Skeletal muscle satellite cell (primary cell): ENCODE measurements around the gene DNAH7.
A peak's percentile ranks its signal among the peaks of the same experiment; 100 is the strongest.
"Not testable (repeated sequence)": the region's sequence is repeated elsewhere in the genome, so short reads cannot be mapped to it uniquely, and the experiment has no call there.

Experiments
- H3K27me3 ChIP-seq: 2 replicates; pipeline ENCODE4 v1.7.0; 2013; ENCODE audit warnings: low read length; ENCODE audit not compliant: control insufficient read depth, insufficient read depth
- H3K36me3 ChIP-seq: 2 replicates; pipeline ENCODE4 v1.7.0; 2013; ENCODE audit warnings: mild to moderate bottlenecking, control low read depth, low read length; ENCODE audit not compliant: insufficient read depth
- H3K4me1 ChIP-seq: 2 replicates; pipeline ENCODE4 v1.7.0; 2013; ENCODE audit warnings: low read length; ENCODE audit not compliant: control insufficient read depth, insufficient read depth
- H3K4me2 ChIP-seq: 2 replicates; pipeline ENCODE4 v1.7.0; 2013; ENCODE audit warnings: mild to moderate bottlenecking, low read length
- H3K4me3 ChIP-seq: 2 replicates; pipeline ENCODE4 v1.7.0; 2013; ENCODE audit warnings: low read length
- H3K9ac ChIP-seq: 2 replicates; pipeline ENCODE4 v1.7.0; 2013; ENCODE audit warnings: mild to moderate bottlenecking, low read depth, low read length, moderate library complexity
- H3K9me3 ChIP-seq: replicated peaks from 2 replicates; pipeline ENCODE4 v1.7.0; 2013; ENCODE audit warnings: mild to moderate bottlenecking, control low read depth, low read length

Gene DNAH7

DNA sequence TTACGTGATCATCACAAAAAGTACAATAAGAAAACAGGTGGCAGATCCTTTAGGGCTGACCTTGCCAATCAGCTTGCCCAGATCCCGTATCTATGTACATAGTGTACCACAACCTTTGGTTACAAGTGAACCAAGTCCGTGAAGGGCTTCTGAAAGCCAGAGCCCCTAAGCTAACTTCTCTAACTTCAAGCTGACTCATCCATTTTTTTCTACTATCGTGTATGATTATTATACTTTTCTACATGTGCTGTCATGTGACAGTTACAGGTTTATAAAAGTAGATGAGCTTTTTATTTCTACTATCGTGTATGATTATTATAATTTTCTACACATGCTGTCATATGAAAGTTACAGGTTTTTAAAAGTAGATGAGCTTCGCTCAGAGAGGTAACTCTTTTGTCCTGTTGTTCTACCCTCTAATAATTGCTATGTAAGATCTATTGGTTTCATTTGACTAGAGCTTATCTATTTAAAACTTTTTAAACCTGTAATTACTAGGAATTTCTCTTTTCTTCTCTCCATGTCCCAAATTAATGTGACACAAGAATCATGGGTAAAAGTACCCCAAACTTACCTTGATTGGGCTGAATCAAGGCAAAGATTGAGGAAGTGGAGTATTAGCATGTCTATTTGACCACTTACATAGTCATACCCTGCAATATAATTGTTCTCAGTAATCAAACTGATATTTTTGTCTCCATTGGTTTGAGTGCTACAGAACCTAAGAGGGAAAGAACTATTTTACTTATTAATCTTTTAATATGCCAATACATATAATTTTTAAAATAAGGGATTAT is 29.4 kb upstream of the DNAH7 start:
- no peaks in the 10 kb centered on the region for H3K4me1 ChIP-seq
- H3K4me2 ChIP-seq: no peak overlapping the region
- H3K9ac ChIP-seq: no peak overlapping the region
- H3K27me3 ChIP-seq: no peaks in the 10 kb centered on the region
- no peaks in the 10 kb centered on the region for H3K36me3 ChIP-seq
- H3K4me3 ChIP-seq: no peak overlapping the region
- no peaks in the 10 kb centered on the region for H3K9me3 ChIP-seq

DNA sequence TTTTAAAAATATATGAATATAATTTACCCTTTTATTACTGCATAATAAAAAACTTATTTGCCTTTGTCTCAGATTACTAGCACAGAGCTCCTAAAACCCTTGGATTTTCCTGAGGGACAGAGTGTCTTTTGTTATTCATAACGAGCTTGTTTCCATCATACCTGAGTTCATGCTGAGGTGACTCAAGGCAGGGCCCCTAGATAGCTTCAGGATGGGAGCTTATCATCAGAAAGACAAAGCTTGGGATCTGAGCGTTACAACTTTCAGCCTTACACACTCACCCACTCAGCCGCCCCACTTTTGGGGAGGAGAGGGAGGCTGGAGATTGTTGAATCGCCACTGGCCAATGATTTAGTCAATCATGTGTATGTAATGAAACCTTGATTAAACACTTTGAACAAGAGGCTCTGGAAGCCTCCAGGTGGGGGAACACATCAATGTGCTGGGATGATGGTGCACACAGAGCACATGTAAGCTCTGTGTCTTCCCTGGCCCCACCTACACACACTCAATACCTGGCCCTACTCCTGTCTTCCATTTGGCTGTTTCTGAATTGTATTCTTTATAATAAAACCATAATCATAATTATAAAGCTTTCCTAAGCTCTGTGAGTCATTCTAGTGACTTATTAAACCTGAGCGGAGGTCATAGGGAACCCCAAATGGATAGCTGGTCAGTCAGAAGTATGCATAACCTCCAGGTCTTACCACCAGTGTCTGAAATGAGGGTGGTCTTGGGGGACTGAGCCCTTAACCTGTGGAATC is 28.5 kb upstream of the DNAH7 start:
- Histone ChIP-seq H3K36me3 (no peaks in the 10 kb centered on the region), H3K4me1 (no peaks in the 10 kb centered on the region), H3K27me3 (no peaks in the 10 kb centered on the region)

DNA sequence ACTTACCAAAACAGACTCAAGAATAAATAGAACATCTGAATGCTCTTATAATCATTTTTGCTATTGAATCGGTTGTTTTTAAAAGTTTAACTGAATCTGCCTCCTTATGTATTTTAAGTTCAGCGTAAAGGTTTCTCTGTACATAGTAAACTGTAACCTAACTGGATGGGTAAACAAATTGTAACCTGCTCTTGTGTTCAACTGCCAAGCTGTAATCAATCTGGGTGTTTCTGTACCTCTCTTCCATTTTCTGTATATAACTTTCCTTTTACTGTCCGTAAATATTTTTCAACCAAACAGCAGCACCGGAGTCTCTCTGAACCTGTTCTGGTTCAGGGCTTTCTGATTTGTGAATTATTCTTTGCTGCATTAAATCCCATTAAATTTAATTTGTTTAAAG is 27.6 kb upstream of the DNAH7 start:
- no peaks in the 10 kb centered on the region for H3K27me3 ChIP-seq
- no peak overlapping the region for H3K9ac ChIP-seq
- no peaks in the 10 kb centered on the region for H3K4me1 ChIP-seq
- H3K4me3 ChIP-seq: no peak overlapping the region
- H3K9me3 ChIP-seq: no peaks in the 10 kb centered on the region
- no peaks in the 10 kb centered on the region for H3K36me3 ChIP-seq
- H3K4me2 ChIP-seq: no peak overlapping the region

More for the DNA sequence above, 28.5 kb upstream of the DNAH7 start:
- no peak overlapping the region for H3K4me2 ChIP-seq
- H3K4me3 ChIP-seq: no peak overlapping the region
- no peaks in the 10 kb centered on the region for H3K9me3 ChIP-seq
- H3K9ac ChIP-seq: no peak overlapping the region

DNA sequence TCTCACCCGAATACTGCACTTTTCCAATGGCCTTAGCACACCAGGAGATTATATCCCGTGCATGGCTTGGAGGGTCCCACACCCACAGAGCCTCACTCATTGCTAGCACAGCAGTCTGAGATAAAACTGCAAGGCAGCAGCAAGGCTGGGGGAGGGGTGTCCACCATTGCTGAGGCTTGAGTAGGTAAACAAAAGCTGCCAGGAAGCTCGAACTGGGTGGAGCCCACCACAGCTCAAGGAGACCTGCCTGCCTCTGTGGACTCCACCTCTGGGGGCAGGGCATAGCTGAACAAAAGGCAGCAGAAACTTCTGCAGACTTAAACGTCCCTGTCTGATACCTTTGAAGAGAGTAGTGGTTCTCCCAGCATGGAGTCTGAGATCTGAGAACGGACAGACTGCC is 20.8 kb upstream of the DNAH7 start:
- H3K4me2 ChIP-seq, H3K4me3 ChIP-seq, H3K27me3 ChIP-seq, H3K4me1 ChIP-seq, H3K9ac ChIP-seq, H3K9me3 ChIP-seq, H3K36me3 ChIP-seq: not testable (repeated sequence)

DNA sequence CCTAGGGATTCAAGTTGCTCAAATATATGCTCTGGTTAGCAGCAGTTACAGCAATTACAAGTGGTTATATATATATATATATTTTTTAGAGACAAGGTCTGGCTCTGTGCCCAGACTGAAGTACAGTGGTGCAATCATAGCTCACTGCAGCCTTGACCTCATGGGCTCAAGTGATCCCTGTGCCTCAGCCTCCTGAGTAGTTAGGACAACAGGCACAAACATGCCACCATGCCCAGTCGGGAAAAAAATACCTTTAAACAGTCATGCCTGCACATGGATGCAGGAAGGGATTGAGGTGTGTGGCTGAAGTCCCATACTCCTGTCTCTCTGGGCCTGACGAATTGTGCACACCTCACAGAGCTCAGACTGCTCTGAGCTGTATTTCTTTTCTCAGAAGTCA is 19.6 kb upstream of the DNAH7 start:
- no peak overlapping the region for H3K9ac ChIP-seq
- H3K4me2 ChIP-seq: no peak overlapping the region
- no peaks in the 10 kb centered on the region for H3K9me3 ChIP-seq
- no peaks in the 10 kb centered on the region for H3K4me1 ChIP-seq
- no peaks in the 10 kb centered on the region for H3K36me3 ChIP-seq
- H3K27me3 ChIP-seq: no peaks in the 10 kb centered on the region
- H3K4me3 ChIP-seq: no peak overlapping the region

DNA sequence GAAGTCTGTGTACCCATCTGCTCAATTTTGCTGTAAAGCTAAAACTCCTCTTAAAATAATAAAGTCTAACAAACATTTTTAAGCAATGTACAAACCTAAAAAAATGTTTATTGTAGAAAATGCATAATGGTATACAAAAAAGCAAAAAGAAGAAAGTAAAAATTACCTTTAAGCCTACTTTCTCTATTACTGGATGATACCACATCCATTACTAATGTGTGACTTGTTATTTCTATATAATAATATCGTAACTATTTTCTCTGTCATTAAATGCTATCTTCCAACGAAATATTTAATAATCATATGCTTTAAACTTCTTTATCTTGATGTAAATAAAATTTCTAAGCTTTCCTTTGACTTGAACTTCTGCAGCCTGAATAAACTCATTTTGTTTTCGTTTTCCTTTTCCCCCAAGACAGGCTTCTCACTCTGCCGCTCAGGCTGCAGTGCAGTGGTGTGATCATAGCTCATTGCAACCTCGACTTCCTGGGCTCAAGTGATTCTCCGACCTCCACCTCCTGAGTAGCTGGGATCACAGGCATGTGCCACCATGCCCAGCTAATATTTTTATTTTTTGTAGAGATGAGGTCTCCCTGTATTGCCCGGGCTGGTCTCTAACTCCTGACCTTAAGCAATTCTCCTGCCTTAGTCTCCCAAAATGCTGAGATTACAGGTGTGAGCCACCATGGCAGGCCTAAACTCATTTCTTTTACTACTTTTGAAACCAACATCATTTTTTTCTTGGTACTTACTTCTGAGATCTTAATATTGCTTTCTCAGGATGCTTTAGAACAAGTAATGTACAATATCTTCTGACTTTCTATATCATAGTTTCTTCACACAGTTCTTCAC is 18.1 kb upstream of the DNAH7 start:
- no peaks in the 10 kb centered on the region for H3K4me1 ChIP-seq
- H3K4me2 ChIP-seq: no peak overlapping the region
- H3K9me3 ChIP-seq: no peaks in the 10 kb centered on the region
- H3K4me3 ChIP-seq: no peak overlapping the region
- H3K27me3 ChIP-seq: no peaks in the 10 kb centered on the region
- no peak overlapping the region for H3K9ac ChIP-seq
- no peaks in the 10 kb centered on the region for H3K36me3 ChIP-seq

DNA sequence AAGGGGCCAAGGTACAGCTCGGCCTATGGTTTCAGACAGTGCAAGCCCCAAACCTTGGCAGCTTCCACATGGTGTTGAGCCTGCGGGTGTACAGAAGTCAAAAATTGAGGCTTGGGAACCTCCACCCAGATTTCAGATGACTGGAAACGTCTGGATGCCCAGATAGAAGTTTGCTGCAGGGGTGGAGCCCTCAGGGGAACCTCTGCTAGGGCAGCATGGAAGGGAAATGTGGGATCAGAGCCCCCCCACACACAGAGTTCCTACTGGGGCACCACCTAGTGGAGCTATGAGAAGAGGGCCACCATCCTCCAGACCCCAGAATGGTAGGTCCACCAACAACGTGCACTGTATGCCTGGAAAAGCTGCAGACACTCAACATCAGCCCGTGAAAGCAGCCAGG is 15.0 kb upstream of the DNAH7 start:
- Histone ChIP-seq H3K4me3 (no peak overlapping the region), H3K4me2 (no peak overlapping the region), H3K27me3 (no peaks in the 10 kb centered on the region), H3K9me3 (no peaks in the 10 kb centered on the region), H3K36me3 (no peaks in the 10 kb centered on the region), H3K9ac (no peak overlapping the region), H3K4me1 (no peaks in the 10 kb centered on the region)

DNA sequence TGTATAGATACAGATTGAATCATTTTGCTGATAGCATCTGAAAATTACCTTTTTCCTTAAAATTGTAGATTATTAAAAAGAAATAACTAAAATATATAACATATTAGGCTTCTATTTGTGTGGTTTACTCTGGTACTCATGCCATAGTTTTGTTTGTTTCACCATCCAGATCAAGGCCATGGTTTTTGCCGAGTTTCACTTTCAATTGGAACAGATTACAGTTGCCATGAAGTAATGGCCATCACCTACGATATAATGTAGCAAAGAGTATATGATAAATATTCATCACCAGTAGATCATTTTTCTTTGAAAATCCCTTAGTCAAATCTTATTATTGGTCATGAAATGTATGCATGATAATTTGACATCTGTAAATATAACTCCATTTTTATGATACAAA is 11.9 kb upstream of the DNAH7 start:
- no peaks in the 10 kb centered on the region for H3K9me3 ChIP-seq
- H3K4me1 ChIP-seq: peaks cover 9% of the 10 kb centered on the region
- H3K36me3 ChIP-seq: no peaks in the 10 kb centered on the region
- no peaks in the 10 kb centered on the region for H3K27me3 ChIP-seq
- H3K4me2 ChIP-seq: no peak overlapping the region
- H3K4me3 ChIP-seq: no peak overlapping the region
- H3K9ac ChIP-seq: no peak overlapping the region

DNA sequence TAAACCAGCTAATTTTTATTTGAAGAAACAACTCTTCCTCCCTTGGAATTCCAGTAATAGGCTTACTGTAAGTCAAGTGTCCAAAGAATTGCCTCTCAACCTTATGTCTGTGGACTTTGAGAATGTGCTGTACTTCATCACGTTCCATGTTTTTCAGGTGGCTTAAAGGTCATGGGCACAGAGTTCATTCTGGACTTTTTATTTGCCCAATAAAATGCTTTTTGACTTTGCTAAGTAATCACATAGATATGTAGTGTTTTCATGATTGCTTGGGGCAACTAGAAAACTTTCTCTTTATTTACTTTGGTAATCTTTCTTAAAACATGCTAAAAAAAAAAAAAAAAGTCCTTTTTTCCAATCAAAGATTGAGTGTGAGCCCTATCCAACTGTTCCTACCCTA is 10.4 kb upstream of the DNAH7 start:
- Histone ChIP-seq H3K4me1 (peaks cover 16% of the 10 kb centered on the region), H3K36me3 (no peaks in the 10 kb centered on the region), H3K27me3 (no peaks in the 10 kb centered on the region)

DNA sequence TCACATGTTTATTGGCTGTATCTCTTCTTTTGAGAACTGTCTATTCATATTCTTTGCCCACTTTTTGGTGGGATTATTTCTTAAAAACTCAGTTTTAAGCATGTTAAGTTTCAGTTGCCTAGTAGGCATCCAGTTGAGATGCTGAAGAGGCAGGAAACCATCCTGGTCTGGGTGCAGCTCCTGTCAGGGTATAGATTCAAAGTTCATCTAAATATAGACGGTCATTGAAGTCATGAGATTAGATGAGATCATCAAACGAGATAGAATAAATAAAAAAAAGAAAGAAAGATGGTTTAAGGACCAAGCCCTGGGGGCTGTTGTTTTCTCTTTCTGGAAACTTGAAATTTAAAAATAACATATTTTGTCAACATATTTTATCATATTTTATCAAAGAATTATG is 9.2 kb upstream of the DNAH7 start:
- peak overlapping the region; percentile 18 for H3K9ac ChIP-seq
- no peaks in the 10 kb centered on the region for H3K27me3 ChIP-seq
- peak overlapping the region; percentile 45 for H3K4me2 ChIP-seq
- no peaks in the 10 kb centered on the region for H3K36me3 ChIP-seq
- H3K9me3 ChIP-seq: no peaks in the 10 kb centered on the region
- H3K4me3 ChIP-seq: no peak overlapping the region
- peaks cover 16% of the 10 kb centered on the region for H3K4me1 ChIP-seq

More for the DNA sequence above, 10.4 kb upstream of the DNAH7 start:
- no peak overlapping the region for H3K4me3 ChIP-seq
- no peaks in the 10 kb centered on the region for H3K9me3 ChIP-seq
- H3K4me2 ChIP-seq: no peak overlapping the region
- H3K9ac ChIP-seq: no peak overlapping the region

DNA sequence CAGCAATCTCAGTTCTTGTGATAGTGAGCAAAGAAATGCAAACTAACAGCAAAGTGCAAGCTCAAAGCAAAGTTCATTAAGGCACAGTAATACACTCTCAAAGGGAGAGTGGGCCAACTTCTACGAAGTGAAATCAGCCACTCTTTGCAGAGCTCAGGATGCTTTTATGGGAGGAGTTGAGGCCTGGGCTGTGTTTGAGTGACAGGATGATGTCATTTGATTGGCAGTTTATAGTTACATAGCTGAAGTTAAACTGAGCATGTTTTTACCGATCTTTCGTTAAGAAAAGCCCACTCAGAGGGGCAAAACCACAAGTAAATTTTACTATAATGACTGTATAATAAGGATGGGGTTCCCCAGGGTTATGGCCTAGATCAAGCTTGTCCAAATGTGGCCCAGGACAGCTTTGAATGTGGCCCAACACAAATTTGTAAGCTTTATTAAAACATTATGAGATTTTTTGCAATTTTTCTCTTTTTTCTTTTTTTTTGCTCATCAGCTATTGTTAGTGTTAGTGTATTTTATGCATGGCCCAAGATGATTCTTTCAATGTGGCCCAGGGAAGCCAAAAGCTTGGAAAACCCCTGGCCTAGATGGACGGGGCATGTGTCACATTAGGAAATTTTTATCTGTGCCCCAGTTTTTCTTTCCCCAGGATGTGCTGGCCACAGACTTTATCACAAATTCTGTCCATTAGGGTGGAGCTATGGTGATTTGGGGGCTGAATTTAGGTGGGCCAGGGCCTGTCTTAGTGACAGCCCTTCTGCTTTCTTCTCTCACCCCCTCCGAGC is 8.3 kb upstream of the DNAH7 start:
- H3K9me3 ChIP-seq: no peaks in the 10 kb centered on the region

More for the DNA sequence above, 8.3 kb upstream of the DNAH7 start:
- H3K4me3 ChIP-seq: no peak overlapping the region
- no peaks in the 10 kb centered on the region for H3K36me3 ChIP-seq
- no peak overlapping the region for H3K9ac ChIP-seq
- no peak overlapping the region for H3K4me2 ChIP-seq
- H3K4me1 ChIP-seq: peaks cover 16% of the 10 kb centered on the region
- no peaks in the 10 kb centered on the region for H3K27me3 ChIP-seq
